OCI-LY7 (cell line): ENCODE measurements around the gene ALDH7A1. TPM values are rescaled to one million over a fixed set of nuclear protein-coding genes. Genes with fewer than 3 reads are reported as not detected.
A peak's percentile ranks its signal among the peaks of the same experiment; 100 is the strongest.

ENCODE experiments used
- Bru-seq: library from RNA; stranded (reverse); fragments of 400-500 nt; gene quantifications from one replicate; lab custom pipeline; 2021; lab: Mats Ljungman, UMichigan
- BruChase-seq, 2 experiments: library from RNA; stranded (reverse); fragments of 400-500 nt; gene quantifications; one replicate each; lab custom pipeline; 2021; lab: Mats Ljungman, UMichigan
- BruUV-seq: library from RNA; stranded (reverse); fragments of 400-500 nt; replicated peaks from 2 replicates; lab custom pipeline; 2021; lab: Mats Ljungman, UMichigan
- CTCF ChIA-PET: fragments of 300-600 bp; sonication (Branson Sonifier 250); formaldehyde crosslinking; loops from one replicate; lab custom pipeline; 2022; ENCODE audit warnings: antibody characterized with exemption; ENCODE audit not compliant: unreplicated experiment; lab: Charles Lee
- POLR2A ChIA-PET: fragments of 300-600 bp; sonication (Branson Sonifier 250); formaldehyde crosslinking; loops from one replicate; lab custom pipeline; 2022; ENCODE audit warnings: antibody characterized with exemption; lab: Charles Lee
- DNase-seq: peaks from one replicate; pipeline ENCODE4 v3.0.0-alpha.2; 2015; ENCODE audit warnings: low spot score
- H2AFZ ChIP-seq: fragments of 200-600 bp; sonication (generic), shearing (Covaris generic); 2 replicates; pipeline ENCODE4 v1.6.1; 2014; ENCODE audit warnings: mild to moderate bottlenecking, antibody characterized with exemption, low read length, moderate library complexity
- H3K27ac ChIP-seq: fragments of 200-600 bp; sonication (generic); 2 replicates; pipeline ENCODE4 v1.5.1; 2014; ENCODE audit warnings: mixed run types, low read depth, mild to moderate bottlenecking, moderate library complexity, low read length, inconsistent platforms; ENCODE audit not compliant: poor library complexity, severe bottlenecking
- H3K36me3 ChIP-seq: fragments of 200-600 bp; sonication (generic); 2 replicates; pipeline ENCODE4 v1.6.1; 2014; ENCODE audit warnings: mild to moderate bottlenecking, antibody characterized with exemption, low read length, moderate library complexity, mixed read lengths; ENCODE audit not compliant: insufficient read depth
- H3K4me1 ChIP-seq: fragments of 200-600 bp; sonication (generic); 2 replicates; pipeline ENCODE4 v1.5.1; 2014; ENCODE audit warnings: mild to moderate bottlenecking, low read length; ENCODE audit not compliant: insufficient read depth, poor library complexity, severe bottlenecking
- H3K4me2 ChIP-seq: fragments of 200-600 bp; sonication (generic); 2 replicates; pipeline ENCODE4 v1.6.1; 2014; ENCODE audit warnings: mild to moderate bottlenecking, low read length
- H3K4me3 ChIP-seq: fragments of 200-600 bp; sonication (generic); 2 replicates; pipeline ENCODE4 v1.5.1; 2014; ENCODE audit warnings: mild to moderate bottlenecking, low read depth, low read length; ENCODE audit not compliant: poor library complexity, severe bottlenecking
- H3K79me2 ChIP-seq: fragments of 200-600 bp; sonication (generic); 2 replicates; pipeline ENCODE4 v1.6.1; 2016; ENCODE audit warnings: low read depth, mild to moderate bottlenecking, low read length, moderate library complexity, mixed read lengths; ENCODE audit not compliant: insufficient read depth
- H3K9me2 ChIP-seq: fragments of 200-600 bp; sonication (generic); 2 replicates; pipeline ENCODE4 v1.6.1; 2016; ENCODE audit warnings: mild to moderate bottlenecking, low read length, mixed read lengths; ENCODE audit not compliant: insufficient read depth
- H3K9me3 ChIP-seq: fragments of 200-600 bp; sonication (generic); 2 replicates; pipeline ENCODE4 v1.6.1; 2014; ENCODE audit warnings: mild to moderate bottlenecking, mixed run types, low read length, mixed read lengths
- H4K20me1 ChIP-seq: fragments of 200-600 bp; sonication (generic); 2 replicates; pipeline ENCODE4 v1.6.1; 2014; ENCODE audit warnings: mild to moderate bottlenecking, antibody characterized with exemption, low read length, moderate library complexity, mixed read lengths; ENCODE audit not compliant: insufficient read depth
- EZH2phosphoT487 ChIP-seq: fragments of 200-600 bp; sonication (generic); IDR thresholded peaks from 2 replicates; pipeline ENCODE4 v1.6.1; 2018; ENCODE audit warnings: low read depth, borderline replicate concordance, mild to moderate bottlenecking, mixed run types, antibody characterized with exemption, low read length, moderate library complexity, mixed read lengths
- intact Hi-C: fragments of 100-400 bp; cut with micrococcal nuclease; formaldehyde crosslinking; loops from one replicate; pipeline ENCODE4 v1.10.0; 2022; ENCODE audit not compliant: unreplicated experiment
- long read RNA-seq: library from polyadenylated mRNA; stranded (forward); transcript quantifications from one replicate; pipeline ENCODE4 v2.0.0, GENCODE V29; 2022
- total RNA-seq, 2 experiments: library from RNA; depleted of rRNA in 1 of 2; stranded (reverse); fragments of >200 nt in 1 of 2; shearing (Covaris generic) in 1 of 2; gene quantifications; 2 replicates each; pipeline ENCODE4 v1.2.3, GENCODE V29; 2014 to 2022
- TF ChIP-seq, protein P1 (sequence below): fragments of 200-600 bp; sonication (generic); conservative IDR thresholded peaks from 2 replicates; pipeline ENCODE4 v1.5.1; 2014; ENCODE audit warnings: mild to moderate bottlenecking, antibody characterized with exemption, low read length, moderate library complexity, mixed read lengths

The ALDH7A1 gene
- not detected in 2 replicates for total RNA-seq (2014; rRNA removed; shearing (Covaris generic))
- total RNA-seq (2022): not detected in 2 replicates
- percentile 11 among the genes with signal in this experiment for Bru-seq, nascent RNA
- percentile 10 among the genes with signal in this experiment for BruChase-seq, experiment 1, labeled RNA remaining after a 6-hour chase
- BruChase-seq, experiment 2, labeled RNA remaining after a 2-hour chase: percentile 11 among the genes with signal in this experiment
- long read RNA-seq: 0 reads

GRCh38 chr5:126594748-126595485 lies at the start of gene ALDH7A1:
ALDH7A1 (minus strand) TSS chr5:126595219; CDS start chr5:126595198, 21 bp downstream.
- H3K27ac ChIP-seq: no peak within 1 kb of the TSS
- no peaks in the 10 kb centered on the region for H4K20me1 ChIP-seq
- no peaks in the 10 kb centered on the region for H3K79me2 ChIP-seq
- no peaks in the 10 kb centered on the region for H3K9me2 ChIP-seq
- no peak within 1 kb of the TSS for H2AFZ ChIP-seq
- no peak for DNase-seq
- peaks cover under 1% of the 10 kb centered on the region for H3K4me1 ChIP-seq
- POLR2A ChIA-PET: interaction anchor here (1.8 kb wide), 1 partner anchor 8 kb away, joined by 4 read pairs; no protein-coding TSS in a partner anchor
- H3K9me3 ChIP-seq: no peaks in the 10 kb centered on the region
- no TSS peak for BruUV-seq
- TF ChIP-seq EZH2phosphoT487: no peak
- TF ChIP-seq, protein P1, sequence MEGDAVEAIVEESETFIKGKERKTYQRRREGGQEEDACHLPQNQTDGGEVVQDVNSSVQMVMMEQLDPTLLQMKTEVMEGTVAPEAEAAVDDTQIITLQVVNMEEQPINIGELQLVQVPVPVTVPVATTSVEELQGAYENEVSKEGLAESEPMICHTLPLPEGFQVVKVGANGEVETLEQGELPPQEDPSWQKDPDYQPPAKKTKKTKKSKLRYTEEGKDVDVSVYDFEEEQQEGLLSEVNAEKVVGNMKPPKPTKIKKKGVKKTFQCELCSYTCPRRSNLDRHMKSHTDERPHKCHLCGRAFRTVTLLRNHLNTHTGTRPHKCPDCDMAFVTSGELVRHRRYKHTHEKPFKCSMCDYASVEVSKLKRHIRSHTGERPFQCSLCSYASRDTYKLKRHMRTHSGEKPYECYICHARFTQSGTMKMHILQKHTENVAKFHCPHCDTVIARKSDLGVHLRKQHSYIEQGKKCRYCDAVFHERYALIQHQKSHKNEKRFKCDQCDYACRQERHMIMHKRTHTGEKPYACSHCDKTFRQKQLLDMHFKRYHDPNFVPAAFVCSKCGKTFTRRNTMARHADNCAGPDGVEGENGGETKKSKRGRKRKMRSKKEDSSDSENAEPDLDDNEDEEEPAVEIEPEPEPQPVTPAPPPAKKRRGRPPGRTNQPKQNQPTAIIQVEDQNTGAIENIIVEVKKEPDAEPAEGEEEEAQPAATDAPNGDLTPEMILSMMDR: no peak
- H3K4me3 ChIP-seq: no peak within 1 kb of the TSS
- H3K4me2 ChIP-seq: no peak within 1 kb of the TSS
- CTCF ChIA-PET: no interaction called here
- H3K36me3 ChIP-seq: no peaks in the 10 kb centered on the region
- intact Hi-C loops: no loop called here

DNA sequence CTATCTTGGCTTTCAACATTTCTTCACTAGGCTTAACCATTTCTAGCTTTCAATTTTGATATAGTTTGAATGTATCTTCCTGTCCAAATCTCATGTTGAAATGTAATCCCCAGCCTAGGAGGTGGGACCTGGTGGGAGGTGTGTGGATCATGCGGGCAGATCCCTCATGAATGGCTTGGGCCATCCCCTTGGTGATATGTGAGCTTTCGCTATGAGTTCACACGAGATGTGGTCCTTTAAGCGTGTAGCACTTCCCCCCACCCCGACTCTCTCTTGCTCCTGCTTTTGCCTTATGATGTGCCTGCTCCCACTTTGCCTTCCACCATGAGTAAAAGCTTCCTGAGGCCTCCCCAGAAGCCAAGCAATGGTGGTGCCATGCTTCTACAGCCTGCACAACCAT lies 46.4 kb upstream of the ALDH7A1 start:
- Histone ChIP-seq H3K4me1 (peaks cover 4% of the 10 kb centered on the region), H3K9me3 (peaks cover 16% of the 10 kb centered on the region), H3K4me3 (no peak overlapping the region), H4K20me1 (no peaks in the 10 kb centered on the region), H3K36me3 (no peaks in the 10 kb centered on the region), H2AFZ (peak overlapping the region; percentile 59), H3K9me2 (no peaks in the 10 kb centered on the region), H3K4me2 (no peak overlapping the region), H3K79me2 (no peaks in the 10 kb centered on the region), H3K27ac (no peak overlapping the region)
- TF ChIP-seq, protein P1: no peak
- TF ChIP-seq EZH2phosphoT487: no peak
- POLR2A ChIA-PET: interaction anchor here (0.6 to 1.4 kb wide), 4 partner anchors 8 to 69 kb away, joined by 3 to 4 read pairs (median 4); a partner anchor contains a TSS
- intact Hi-C loops: no loop called here
- CTCF ChIA-PET: no interaction called here
- no TSS peak for BruUV-seq
- DNase-seq: no peak
